NCI-H774 (cell line): ENCODE results near the gene CPEB1.

Experiments
- DNase-seq: peaks from one replicate; lab custom pipeline; 2025; lab: John Stamatoyannopoulos, UW

The CPEB1 gene

GRCh38 chr15:82595203-82595602 lies 52.0 kb downstream of the CPEB1 start:
- DNase-seq: no peak

- DNase-seq: no peak
These were observed 59.4 kb downstream of the CPEB1 start for GRCh38 chr15:82587805-82588204.

- DNase-seq: no peak
These were observed 62.1 kb downstream of the CPEB1 start for GRCh38 chr15:82585072-82585471.

- no peak for DNase-seq
These were observed 66.5 kb downstream of the CPEB1 start for GRCh38 chr15:82580713-82581112.

DNA sequence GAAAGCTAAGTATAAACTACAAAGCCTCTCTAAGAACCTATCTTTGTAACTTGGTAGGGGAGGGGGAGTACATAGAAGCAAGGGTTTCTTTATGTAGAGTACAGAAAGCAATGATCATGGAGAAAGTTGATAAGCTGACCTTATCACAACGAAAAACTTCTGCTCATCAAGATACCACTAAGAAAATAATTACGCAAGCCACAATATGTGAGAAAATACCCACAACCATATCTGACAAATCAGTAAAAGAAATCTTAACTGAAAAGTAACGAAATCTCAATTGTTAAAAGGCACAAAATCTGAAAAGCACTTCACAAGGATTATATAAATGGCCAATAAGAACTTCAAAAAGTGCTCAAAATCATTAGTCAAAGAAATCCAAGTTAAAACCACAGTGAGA lies 71.8 kb downstream of the CPEB1 start:
- no peak for DNase-seq

- no peak for DNase-seq
These were observed 74.2 kb downstream of the CPEB1 start for GRCh38 chr15:82572986-82573385.

- no peak for DNase-seq
These were observed 74.9 kb downstream of the CPEB1 start for GRCh38 chr15:82572311-82572710.

GRCh38 chr15:82571722-82572222 lies 75.4 kb downstream of the CPEB1 start:
- DNase-seq: no peak

- DNase-seq: no peak
These were observed 76.2 kb downstream of the CPEB1 start for GRCh38 chr15:82570721-82571508.

- no peak for DNase-seq
These were observed 77.3 kb downstream of the CPEB1 start for GRCh38 chr15:82569834-82570233.

DNA sequence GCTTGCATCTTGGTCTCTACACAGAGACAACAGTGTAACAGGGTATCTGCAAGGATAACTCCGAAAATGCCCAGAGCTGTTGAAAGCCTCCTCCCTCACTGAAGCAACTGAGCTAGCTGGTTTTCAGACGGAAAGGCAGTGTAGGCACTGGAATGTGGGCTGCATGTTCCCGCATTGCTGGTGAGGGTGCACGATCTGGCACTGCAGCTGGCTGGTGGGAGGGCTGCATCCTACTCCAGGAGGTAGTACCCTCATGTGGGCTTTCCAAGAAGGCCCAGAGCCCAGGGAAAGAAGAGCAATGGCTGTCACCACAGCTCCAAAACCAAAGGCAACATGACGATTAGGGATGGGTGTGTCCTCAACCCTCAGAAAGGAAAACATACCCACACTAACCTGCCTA lies 78.2 kb downstream of the CPEB1 start:
- DNase-seq: no peak

GRCh38 chr15:82567661-82568060 lies 79.5 kb downstream of the CPEB1 start:
- no peak for DNase-seq

DNA sequence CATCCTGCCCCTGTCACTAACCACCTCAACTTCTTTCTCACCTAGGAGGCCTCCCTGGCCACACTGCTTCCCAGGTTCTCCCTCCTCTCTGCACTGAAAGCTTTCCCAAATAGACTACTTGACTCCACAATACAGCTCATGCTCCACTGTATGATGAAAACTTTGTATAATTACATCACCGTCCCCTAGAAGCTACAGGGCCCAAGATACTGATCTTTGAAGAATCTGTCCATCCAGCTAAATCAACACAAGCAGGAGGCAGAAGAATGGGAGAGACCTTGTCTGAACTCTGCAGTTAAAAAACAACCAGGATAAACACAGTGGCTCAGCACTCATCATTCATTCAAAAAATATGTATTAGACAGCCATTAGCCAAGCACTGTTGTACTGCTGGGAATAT lies 80.5 kb downstream of the CPEB1 start:
- DNase-seq: no peak

GRCh38 chr15:82558502-82558901 lies 88.7 kb downstream of the CPEB1 start:
- no peak for DNase-seq

- DNase-seq: no peak
These were observed 90.7 kb downstream of the CPEB1 start for GRCh38 chr15:82556315-82557035.

GRCh38 chr15:82554849-82555248 lies 92.3 kb downstream of the CPEB1 start:
- DNase-seq: no peak

DNA sequence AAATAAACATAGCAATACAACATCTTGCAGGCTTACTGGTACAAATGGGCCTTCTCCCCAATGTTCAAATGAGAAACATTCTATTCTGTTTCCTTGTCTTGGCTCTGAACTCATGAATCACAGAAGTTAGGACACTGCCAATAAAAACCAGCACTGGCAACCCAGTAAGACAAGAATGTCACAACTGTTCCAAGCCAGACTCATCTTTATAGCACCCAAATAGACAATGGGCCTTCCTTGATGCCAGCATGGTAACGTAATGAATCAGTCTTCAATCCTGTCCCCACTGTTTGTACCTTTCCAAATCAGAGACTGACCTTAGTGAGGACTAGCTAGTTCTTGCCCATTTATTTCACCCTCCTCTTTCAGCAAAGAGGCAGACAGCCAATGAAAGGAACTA lies 92.8 kb downstream of the CPEB1 start:
- DNase-seq: no peak

- no peak for DNase-seq
These were observed 93.3 kb downstream of the CPEB1 start for GRCh38 chr15:82553846-82554245.

DNA sequence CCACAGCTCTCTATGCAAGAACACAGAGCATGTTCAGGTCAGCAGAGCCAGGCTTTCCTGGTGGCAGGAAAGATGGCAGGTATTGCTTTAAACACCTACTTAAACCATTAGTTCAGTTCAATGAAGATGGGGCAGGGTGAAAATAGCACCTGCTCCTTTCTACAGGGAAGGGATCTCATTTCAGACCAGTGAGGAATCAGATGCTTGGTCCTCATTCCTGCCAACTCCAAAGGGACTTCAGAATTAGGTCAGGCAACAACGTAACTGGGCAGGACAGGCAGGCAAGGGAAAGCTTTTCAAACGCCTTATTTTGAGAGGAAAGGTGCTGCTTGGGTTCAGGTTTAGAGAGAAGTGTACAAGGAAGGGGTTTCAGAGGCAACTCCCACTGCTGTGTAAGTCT lies 94.3 kb downstream of the CPEB1 start:
- DNase-seq: no peak

GRCh38 chr15:82551646-82552247 lies 95.4 kb downstream of the CPEB1 start:
- no peak for DNase-seq

DNA sequence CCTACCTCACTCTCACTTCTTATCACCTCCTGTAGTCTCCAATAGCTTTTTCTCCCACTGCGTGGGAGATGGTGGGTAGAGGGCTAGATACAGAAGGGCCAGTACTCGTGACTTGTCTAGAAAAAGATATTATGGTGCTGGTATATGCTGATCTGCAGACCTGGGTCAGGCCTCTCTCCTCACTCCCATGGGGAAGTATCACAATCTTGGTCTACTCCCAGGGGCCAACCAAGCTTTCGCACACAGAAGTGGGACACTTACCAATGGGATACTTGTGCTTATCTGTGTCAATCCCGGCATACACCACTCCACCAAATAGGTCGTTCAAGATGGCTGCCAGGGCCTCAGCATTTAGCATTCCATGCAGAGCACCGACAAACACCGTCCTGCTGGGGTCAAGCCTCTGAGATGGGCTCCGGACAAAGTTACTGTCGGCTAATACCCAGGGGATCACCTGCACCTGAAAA lies 97.9 kb downstream of the CPEB1 start:
- no peak for DNase-seq

DNA sequence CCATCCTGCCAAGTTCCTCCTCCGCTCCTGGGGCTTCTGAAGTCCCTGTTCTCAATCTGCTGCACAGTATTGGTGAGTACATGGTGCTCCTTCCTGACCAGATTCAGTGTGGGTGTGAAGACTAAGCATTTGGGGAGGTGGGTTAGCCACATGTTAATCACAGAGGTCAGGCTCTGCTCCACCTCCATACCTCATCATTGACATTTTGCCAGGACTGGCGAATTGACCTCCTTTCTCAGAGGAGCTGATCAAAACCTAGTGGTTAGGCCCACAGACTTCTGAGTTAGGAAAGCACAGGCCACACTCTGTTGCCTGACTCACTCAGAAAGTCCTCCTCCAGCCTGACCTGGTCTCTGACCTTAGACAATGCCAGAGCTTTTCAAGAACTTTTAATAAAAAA lies 98.5 kb downstream of the CPEB1 start:
- DNase-seq: no peak

DNA sequence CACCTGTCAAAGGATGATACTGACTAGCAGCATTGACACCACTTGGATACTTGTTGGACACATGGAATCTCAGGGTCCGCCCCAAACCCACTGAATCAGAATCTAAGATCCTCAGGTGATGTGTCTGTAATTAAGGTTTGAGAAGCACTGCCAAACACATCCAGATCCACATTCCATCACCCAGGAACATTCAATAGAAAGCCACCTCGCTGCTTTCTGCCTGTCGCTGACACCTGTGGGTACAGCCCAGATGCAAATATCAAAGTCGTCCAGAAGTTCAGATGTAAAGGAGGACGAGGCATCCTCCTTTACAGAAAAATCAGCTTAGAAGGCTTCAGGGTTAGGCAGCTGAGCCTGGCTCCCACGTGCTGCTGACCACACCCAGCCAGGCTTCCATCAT lies 101.7 kb downstream of the CPEB1 start:
- DNase-seq: no peak
